SK-N-SH (cell line): ENCODE measurements around the gene LRFN4. TPM values are rescaled to one million over a fixed set of nuclear protein-coding genes. Genes with fewer than 3 reads are reported as not detected.
A peak's percentile ranks its signal among the peaks of the same experiment; 100 is the strongest.

ENCODE experiments used
- CTCF ChIA-PET: fragments of 300-600, 350-600 bp; formaldehyde crosslinking; extraction: SDS; loops from one replicate; lab custom pipeline; 2021; lab: Yijun Ruan, JAX
- POLR2A ChIA-PET: fragments of 350-600 bp; sonication (Branson Sonifier 250); formaldehyde crosslinking; extraction: SDS; loops from one replicate; lab custom pipeline; 2020; ENCODE audit warnings: antibody characterized with exemption, inconsistent platforms; lab: Yijun Ruan, JAX
- DNase-seq: peaks from one replicate; pipeline ENCODE4 v3.0.0; 2012
- H2AFZ ChIP-seq: fragments of 200-600 bp; sonication (generic); 2 replicates; pipeline ENCODE4 v1.8.1; 2016; ENCODE audit warnings: antibody characterized with exemption, mild to moderate bottlenecking, low read depth
- H3F3A ChIP-seq: fragments of 200-600 bp; sonication (generic); replicated peaks from 2 replicates; pipeline ENCODE3; 2016; ENCODE audit warnings: antibody characterized with exemption, mild to moderate bottlenecking; ENCODE audit not compliant: insufficient read depth
- H3K27ac ChIP-seq, 2 experiments: fragments of 200-500 bp in 1 of 2; fragments of 200-600 bp in 1 of 2; sonication (Bioruptor generic) in 1 of 2; sonication (generic), shearing (Covaris generic) in 1 of 2; 2 replicates each; pipeline versions ENCODE4 v1.5.1 to v1.6.1; 2014 to 2016; ENCODE audit warnings: low read depth in 2 of 2, inconsistent platforms in 1 of 2, low read length in 1 of 2, mild to moderate bottlenecking in 1 of 2, mixed read lengths in 1 of 2
- H3K27me3 ChIP-seq: fragments of 200-600 bp; sonication (generic), shearing (Covaris generic); 2 replicates; pipeline ENCODE4 v1.6.1; 2016; ENCODE audit warnings: mixed run types; ENCODE audit not compliant: insufficient read depth
- H3K36me3 ChIP-seq, 2 experiments: fragments of 200-500 bp in 1 of 2; fragments of 200-600 bp in 1 of 2; sonication (Bioruptor generic) in 1 of 2; sonication (generic) in 1 of 2; replicated peaks in 1 of 2; 2 replicates each; pipeline versions ENCODE3 to v1.5.1; 2014 to 2016; ENCODE audit warnings: low read length in 1 of 2, mild to moderate bottlenecking in 1 of 2; ENCODE audit not compliant: insufficient read depth in 2 of 2, control insufficient read depth in 1 of 2
- H3K4me1 ChIP-seq, 2 experiments: fragments of 200-500 bp in 1 of 2; fragments of 200-600 bp in 1 of 2; sonication (Bioruptor generic) in 1 of 2; sonication (generic), shearing (Covaris generic) in 1 of 2; 2 replicates each; pipeline versions ENCODE4 v1.5.1 to v1.6.1; 2014 to 2016; ENCODE audit warnings: low read depth in 1 of 2, low read length in 1 of 2, mixed run types in 1 of 2; ENCODE audit not compliant: insufficient read depth in 2 of 2, control insufficient read depth in 1 of 2
- H3K4me2 ChIP-seq: fragments of 200-600 bp; sonication (generic), shearing (Covaris generic); 2 replicates; pipeline ENCODE4 v1.6.1; 2017; ENCODE audit warnings: mixed run types
- H3K4me3 ChIP-seq, 2 experiments: fragments of 200-500 bp in 1 of 2; fragments of 200-600 bp in 1 of 2; sonication (Bioruptor generic) in 1 of 2; sonication (generic), shearing (Covaris generic) in 1 of 2; 2 replicates each; pipeline versions ENCODE4 v1.5.1 to v1.8.1; 2014 to 2016; ENCODE audit warnings: low read depth in 2 of 2, inconsistent platforms in 1 of 2, low read length in 1 of 2, mild to moderate bottlenecking in 1 of 2, mixed read lengths in 1 of 2, moderate library complexity in 1 of 2
- H3K79me2 ChIP-seq: fragments of 200-600 bp; sonication (generic); 2 replicates; pipeline ENCODE4 v1.8.1; 2017; ENCODE audit warnings: mild to moderate bottlenecking; ENCODE audit not compliant: insufficient read depth
- H3K9ac ChIP-seq: fragments of 200-600 bp; sonication (generic); 2 replicates; pipeline ENCODE4 v1.6.1; 2017; ENCODE audit warnings: mixed run types
- H3K9me2 ChIP-seq: fragments of 200-600 bp; sonication (generic); 2 replicates; pipeline ENCODE4 v1.6.1; 2017; ENCODE audit warnings: mixed run types
- H3K9me3 ChIP-seq: fragments of 200-600 bp; sonication (generic); 2 replicates; pipeline ENCODE4 v1.6.1; 2017; ENCODE audit warnings: mixed run types, mild to moderate bottlenecking, moderate library complexity
- H4K20me1 ChIP-seq: fragments of 200-600 bp; sonication (generic); 2 replicates; pipeline ENCODE4 v1.6.1; 2017; ENCODE audit warnings: mild to moderate bottlenecking, mixed run types; ENCODE audit not compliant: insufficient read depth
- CHD2 ChIP-seq: fragments of 150-350 bp; IDR thresholded peaks from 2 replicates; pipeline ENCODE4 v1.6.1; 2018; ENCODE audit warnings: low read length; ENCODE audit not compliant: partially characterized antibody
- JUND ChIP-seq: IDR thresholded peaks from 2 replicates; pipeline ENCODE4 v1.4.0; 2012
- MEF2A ChIP-seq: IDR thresholded peaks from 2 replicates; pipeline ENCODE4 v1.4.0; 2012; ENCODE audit warnings: low read depth, borderline replicate concordance
- NFIC ChIP-seq: IDR thresholded peaks from 2 replicates; pipeline ENCODE4 v1.4.0; 2012; ENCODE audit warnings: borderline replicate concordance
- POLR2AphosphoS5 ChIP-seq: IDR thresholded peaks from 2 replicates; pipeline ENCODE4 v1.6.1; 2012; ENCODE audit warnings: low read depth, low read length
- RAD21 ChIP-seq: IDR thresholded peaks from 2 replicates; pipeline ENCODE4 v1.6.1; 2012; ENCODE audit warnings: mild to moderate bottlenecking, low read length
- RFX5 ChIP-seq: IDR thresholded peaks from 2 replicates; pipeline ENCODE4 v1.6.1; 2012; ENCODE audit warnings: mild to moderate bottlenecking, improper control_type of control experiment, low read length
- RXRA ChIP-seq: IDR thresholded peaks from 2 replicates; pipeline ENCODE4 v1.4.0; 2012; ENCODE audit warnings: low read depth, mild to moderate bottlenecking, borderline replicate concordance
- WGBS: methylation state at CpG from one replicate; pipeline ENCODE4 v1.1.6; 2017; ENCODE audit warnings: low lambda C conversion rate; 5-methylcytosine and 5-hydroxymethylcytosine counted together
- polyA plus RNA-seq, 3 experiments: library from polyadenylated mRNA; depleted of rRNA; stranded (reverse); fragments of >200 nt; gene quantifications; 2 replicates each; pipeline ENCODE4 v1.2.3, GENCODE V29; 2012
- TF ChIP-seq, protein P1 (sequence below): IDR thresholded peaks from 2 replicates; pipeline ENCODE4; 2012
- TF ChIP-seq, protein P2 (sequence below): fragments of 150-350 bp; IDR thresholded peaks from 2 replicates; pipeline ENCODE4 v1.6.1; 2016; ENCODE audit warnings: mild to moderate bottlenecking, low read depth, low read length

Gene LRFN4
- polyA plus RNA-seq, 1 of the 3 experiments (the other 2 are of a cell fraction): 15.9 TPM

DNA sequence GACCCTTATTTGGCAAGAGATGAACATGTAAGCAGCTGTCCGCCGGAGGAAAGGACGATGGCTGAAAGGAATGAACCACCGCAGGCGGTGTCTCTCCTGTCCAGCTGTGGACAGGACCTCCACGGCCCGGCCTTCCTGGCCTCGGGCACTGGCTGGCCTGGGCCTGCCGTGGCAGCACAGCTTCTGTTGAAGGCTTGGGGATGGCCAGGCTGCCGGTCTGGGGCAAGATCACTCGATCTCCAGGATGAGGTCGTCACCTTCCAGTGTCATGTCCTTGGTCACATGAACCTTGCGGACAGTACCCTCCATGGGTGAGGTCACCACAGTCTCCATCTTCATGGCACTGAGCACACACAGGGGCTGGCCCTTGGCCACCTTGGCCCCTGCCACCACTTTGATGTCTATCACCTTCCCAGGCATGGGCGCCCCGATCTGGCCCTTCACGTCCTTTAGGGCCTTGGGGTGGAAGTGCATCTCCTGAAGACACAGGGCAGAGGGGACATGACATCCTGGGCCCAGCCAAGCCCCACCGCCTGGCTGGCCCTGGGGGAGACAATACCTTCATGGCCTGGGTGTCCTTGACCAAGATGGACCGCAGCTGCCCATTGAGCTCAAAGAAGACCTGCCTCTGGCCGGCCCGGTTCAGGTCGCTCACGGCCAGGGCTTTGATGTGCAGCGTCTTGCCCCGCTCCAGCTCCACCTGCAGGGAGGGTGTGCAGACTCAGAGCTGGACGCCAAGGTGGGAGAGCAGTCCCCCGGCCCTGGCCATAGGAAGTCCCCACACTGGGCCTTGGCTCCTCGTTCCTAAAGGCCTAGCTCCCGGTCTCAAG, 8.0 kb upstream of the LRFN4 start:
- ChIA-PET POLR2A (no interaction called here), CTCF (interaction anchor here (0.6 to 1.4 kb wide), 3 partner anchors 34 to 286 kb away, joined by 3 to 7 read pairs (median 3); no protein-coding TSS in a partner anchor)
- 92% methylated on average over 7 of the region's 28 CpGs for WGBS
- Histone ChIP-seq H3K27me3 (no peaks in the 10 kb centered on the region), H3K4me3 (no peak overlapping the region), H3K36me3 (peaks cover 3 to 35% of the 10 kb centered on the region in 2 experiments), H3K27ac (no peak overlapping the region), H3K4me2 (no peak overlapping the region), H4K20me1 (no peaks in the 10 kb centered on the region), H3K9me2 (no peaks in the 10 kb centered on the region), H3F3A (no peaks in the 10 kb centered on the region), H3K79me2 (peaks cover 14% of the 10 kb centered on the region), H3K4me1 (peaks cover 6 to 14% of the 10 kb centered on the region in 2 experiments; a peak in 2 of 4 replicates), H3K9me3 (no peaks in the 10 kb centered on the region), H3K9ac (no peak overlapping the region), H2AFZ (no peak overlapping the region)
- DNase-seq: peak; percentile 16
- TF ChIP-seq JUND: no peak
- no peak for TF ChIP-seq RXRA
- TF ChIP-seq RAD21: no peak
- no peak for TF ChIP-seq CHD2
- TF ChIP-seq POLR2AphosphoS5: no peak
- TF ChIP-seq MEF2A: no peak
- TF ChIP-seq RFX5: no peak

DNA sequence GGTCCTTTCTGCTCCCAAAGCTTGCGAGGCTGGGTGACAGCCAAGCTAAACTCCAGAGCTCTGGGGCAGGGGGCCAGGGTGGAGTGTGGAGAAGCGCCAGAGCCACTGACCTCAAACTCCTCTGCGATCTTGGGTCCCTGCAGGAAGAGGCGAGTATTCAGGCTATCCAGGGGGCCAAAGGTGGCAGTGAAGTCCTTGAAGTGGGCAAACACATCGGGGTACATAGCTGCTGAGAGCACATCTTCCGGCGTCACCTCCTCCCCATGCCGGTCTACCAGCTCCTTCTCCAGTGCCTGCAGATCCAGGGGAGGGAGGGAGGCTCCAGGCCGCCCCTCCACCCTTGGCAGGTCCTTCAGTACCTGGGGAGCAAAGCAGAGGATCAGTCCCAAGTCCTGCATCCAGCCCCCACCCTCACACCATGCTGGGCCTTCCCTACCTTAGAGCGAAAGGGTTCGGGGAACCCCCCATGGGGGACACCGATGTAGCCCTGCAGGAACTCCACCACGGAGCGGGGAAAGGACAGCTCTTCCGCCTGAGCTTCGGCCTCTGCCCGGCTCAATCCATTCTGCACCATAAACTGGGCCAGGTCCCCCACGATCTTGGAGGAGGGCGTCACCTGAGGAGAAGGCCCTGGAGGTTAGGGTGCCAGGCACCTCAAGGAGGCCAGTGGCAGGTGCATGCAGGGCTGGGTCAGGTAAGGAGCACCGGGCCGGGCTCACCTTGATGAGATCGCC, 7.2 kb upstream of the LRFN4 start:
- peak; percentile 30 for DNase-seq
- no peaks in the 10 kb centered on the region for H4K20me1 ChIP-seq
- H3K4me3 ChIP-seq: no peak overlapping the region
- no peaks in the 10 kb centered on the region for H3F3A ChIP-seq
- peaks cover 3 to 35% of the 10 kb centered on the region in 2 experiments for H3K36me3 ChIP-seq
- 95% methylated on average over 13 of the region's 22 CpGs for WGBS
- peaks cover 6% of the 10 kb centered on the region for H3K79me2 ChIP-seq
- ChIA-PET POLR2A (no interaction called here), CTCF (interaction anchor here (0.6 to 1.4 kb wide), 2 partner anchors 127 to 287 kb away, joined by 3 read pairs; no protein-coding TSS in a partner anchor)
- no peak for TF ChIP-seq MEF2A
- no peak for TF ChIP-seq NFIC
- TF ChIP-seq, protein P1, sequence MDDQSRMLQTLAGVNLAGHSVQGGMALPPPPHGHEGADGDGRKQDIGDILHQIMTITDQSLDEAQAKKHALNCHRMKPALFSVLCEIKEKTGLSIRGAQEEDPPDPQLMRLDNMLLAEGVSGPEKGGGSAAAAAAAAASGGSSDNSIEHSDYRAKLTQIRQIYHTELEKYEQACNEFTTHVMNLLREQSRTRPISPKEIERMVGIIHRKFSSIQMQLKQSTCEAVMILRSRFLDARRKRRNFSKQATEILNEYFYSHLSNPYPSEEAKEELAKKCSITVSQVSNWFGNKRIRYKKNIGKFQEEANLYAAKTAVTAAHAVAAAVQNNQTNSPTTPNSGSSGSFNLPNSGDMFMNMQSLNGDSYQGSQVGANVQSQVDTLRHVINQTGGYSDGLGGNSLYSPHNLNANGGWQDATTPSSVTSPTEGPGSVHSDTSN: no peak
- TF ChIP-seq, protein P2, sequence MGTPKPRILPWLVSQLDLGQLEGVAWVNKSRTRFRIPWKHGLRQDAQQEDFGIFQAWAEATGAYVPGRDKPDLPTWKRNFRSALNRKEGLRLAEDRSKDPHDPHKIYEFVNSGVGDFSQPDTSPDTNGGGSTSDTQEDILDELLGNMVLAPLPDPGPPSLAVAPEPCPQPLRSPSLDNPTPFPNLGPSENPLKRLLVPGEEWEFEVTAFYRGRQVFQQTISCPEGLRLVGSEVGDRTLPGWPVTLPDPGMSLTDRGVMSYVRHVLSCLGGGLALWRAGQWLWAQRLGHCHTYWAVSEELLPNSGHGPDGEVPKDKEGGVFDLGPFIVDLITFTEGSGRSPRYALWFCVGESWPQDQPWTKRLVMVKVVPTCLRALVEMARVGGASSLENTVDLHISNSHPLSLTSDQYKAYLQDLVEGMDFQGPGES: no peak
- no peak overlapping the region for H3K4me2 ChIP-seq
- H3K27ac ChIP-seq: no peak overlapping the region
- no peak overlapping the region for H3K9ac ChIP-seq
- no peaks in the 10 kb centered on the region for H3K27me3 ChIP-seq
- H3K4me1 ChIP-seq: peaks cover 0 to 6% of the 10 kb centered on the region in 2 experiments; a peak in 2 of 4 replicates
- no peaks in the 10 kb centered on the region for H3K9me3 ChIP-seq
- H2AFZ ChIP-seq: no peak overlapping the region
- no peaks in the 10 kb centered on the region for H3K9me2 ChIP-seq
